ENCODE data around the gene RITA1.
A peak's percentile ranks its signal among the peaks of the same experiment; 100 is the strongest.

DNA sequence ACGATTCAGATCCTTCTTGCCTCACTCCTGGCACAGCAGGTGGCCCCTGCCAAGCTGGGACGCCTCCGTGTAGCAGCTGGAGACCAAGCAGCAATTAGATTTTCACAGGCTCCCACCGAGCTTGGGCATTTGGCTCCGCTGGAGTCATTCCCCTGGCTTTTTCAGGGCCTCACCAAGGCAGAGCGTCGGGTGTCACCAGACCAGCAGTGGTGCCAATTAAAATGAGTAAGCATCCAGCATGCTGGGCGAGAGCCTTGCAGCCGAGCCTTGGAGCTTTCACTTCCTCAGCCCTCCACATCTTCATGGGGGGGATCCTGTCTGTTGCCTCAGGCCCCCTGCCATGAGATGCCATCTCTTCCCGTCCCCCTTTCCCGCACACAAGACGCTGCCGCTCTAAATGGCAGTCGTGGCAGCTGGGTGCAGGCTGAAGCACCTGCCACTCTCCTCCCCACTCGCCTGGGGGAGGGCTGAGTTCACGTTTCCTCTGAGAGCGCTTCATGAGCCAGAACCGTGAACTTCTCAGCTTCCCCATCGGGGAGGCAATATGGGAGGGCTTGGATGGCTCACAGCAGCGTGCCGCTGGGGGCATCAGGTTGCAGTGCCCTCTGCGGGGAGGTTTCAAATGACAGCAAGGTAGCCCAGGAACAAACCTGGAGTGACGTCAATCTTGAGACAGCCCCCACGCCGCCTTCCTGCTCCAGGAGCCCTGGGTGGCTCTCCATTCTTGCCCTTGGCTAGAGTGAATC, 47.5 kb downstream of the RITA1 start:
- TF ChIP-seq CTCF (IDR thresholded peaks at IDR 0.05) (peak; percentile 74), EZH2 (IDR thresholded peaks at IDR 0.05; ENCODE audit: borderline replicate concordance, insufficient read depth, low read depth, low read length, poor library complexity, severe bottlenecking) (no peak)
